ENCODE data around the gene TIPIN. TPM values are rescaled to one million over a fixed set of nuclear protein-coding genes. Genes with fewer than 3 reads are reported as not detected.
A peak's percentile ranks its signal among the peaks of the same experiment; 100 is the strongest.

Gene TIPIN
- total RNA-seq, 6 experiments from 2014 or later, result 7.8 to 15.7 (median 14.4) TPM

DNA sequence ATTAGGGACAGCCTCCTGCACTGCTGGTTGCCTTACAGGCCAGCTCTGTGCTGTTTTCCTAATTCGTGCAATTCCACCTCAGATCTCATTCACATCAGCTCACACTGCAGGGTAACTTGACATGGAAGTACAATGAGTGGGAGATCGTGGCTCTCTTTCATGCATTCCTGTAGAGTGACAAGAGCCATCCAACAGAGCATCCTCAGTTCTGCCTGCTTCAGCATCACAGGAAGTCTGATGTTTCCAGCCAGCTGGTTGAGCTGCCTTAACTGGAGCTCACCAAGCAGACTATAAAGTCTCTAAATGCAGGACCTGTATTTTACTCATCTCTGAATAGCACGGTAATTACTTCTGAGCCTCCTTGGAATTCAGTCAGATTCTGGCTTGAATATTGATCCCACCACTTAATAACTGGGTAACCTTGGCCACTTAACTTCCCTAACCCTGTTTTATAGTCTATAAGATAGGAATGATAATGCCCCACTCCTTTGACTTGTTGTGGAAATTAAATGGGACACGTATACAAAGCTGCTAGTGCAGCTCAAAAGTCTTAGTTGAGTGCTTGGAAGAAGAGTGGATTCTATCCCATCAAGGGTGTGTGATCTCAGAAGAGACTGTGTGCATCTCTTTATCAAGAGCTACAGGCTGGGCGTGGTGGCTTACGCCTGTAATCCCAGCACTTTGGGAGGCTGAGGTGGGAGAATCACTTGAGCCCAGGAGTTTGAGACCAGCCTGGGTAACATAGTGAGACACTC, 64.5 kb downstream of the TIPIN start:
- Mint-ChIP-seq H3K9me3 (no peaks in the 10 kb centered on the region), H3K27ac (peak overlapping the region; percentile 56; the same call in 1 of the 2 replicates), H3K27me3 (ENCODE audit: insufficient read depth) (no peaks in the 10 kb centered on the region), H3K36me3 (ENCODE audit: low read depth) (no peaks in the 10 kb centered on the region), H3K4me1 (ENCODE audit: low read depth) (peaks cover 44% of the 10 kb centered on the region), H3K4me3 (peak overlapping the region; percentile 82)
- DNase-seq, result no peak
- TF ChIP-seq, protein P1, sequence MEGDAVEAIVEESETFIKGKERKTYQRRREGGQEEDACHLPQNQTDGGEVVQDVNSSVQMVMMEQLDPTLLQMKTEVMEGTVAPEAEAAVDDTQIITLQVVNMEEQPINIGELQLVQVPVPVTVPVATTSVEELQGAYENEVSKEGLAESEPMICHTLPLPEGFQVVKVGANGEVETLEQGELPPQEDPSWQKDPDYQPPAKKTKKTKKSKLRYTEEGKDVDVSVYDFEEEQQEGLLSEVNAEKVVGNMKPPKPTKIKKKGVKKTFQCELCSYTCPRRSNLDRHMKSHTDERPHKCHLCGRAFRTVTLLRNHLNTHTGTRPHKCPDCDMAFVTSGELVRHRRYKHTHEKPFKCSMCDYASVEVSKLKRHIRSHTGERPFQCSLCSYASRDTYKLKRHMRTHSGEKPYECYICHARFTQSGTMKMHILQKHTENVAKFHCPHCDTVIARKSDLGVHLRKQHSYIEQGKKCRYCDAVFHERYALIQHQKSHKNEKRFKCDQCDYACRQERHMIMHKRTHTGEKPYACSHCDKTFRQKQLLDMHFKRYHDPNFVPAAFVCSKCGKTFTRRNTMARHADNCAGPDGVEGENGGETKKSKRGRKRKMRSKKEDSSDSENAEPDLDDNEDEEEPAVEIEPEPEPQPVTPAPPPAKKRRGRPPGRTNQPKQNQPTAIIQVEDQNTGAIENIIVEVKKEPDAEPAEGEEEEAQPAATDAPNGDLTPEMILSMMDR (IDR thresholded peaks at IDR 0.05), result no peak

DNA sequence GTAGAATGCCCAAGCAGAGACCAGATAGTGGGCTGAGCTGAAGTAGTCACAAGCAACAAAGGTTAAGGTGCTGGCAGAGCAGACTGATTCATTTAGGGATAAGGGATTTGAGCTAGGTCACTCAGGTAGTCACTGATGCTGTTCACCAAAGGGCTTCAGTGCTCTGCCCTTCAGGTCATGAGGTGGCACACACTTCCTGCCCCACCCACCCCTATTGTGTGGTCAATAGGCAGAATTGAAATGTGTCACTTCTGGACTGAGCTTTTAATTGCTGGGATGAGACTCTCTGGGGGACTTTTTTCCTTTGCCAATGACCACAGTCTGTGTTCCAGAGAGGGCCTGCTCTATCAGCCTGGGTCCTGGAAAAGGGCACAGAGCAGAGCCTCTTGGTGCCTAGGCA, 66.0 kb downstream of the TIPIN start:
- Mint-ChIP-seq H3K27ac (no peak overlapping the region), H3K9me3 (no peaks in the 10 kb centered on the region), H3K27me3 (ENCODE audit: insufficient read depth) (no peaks in the 10 kb centered on the region), H3K4me3 (no peak overlapping the region), H3K36me3 (ENCODE audit: low read depth) (no peaks in the 10 kb centered on the region), H3K4me1 (ENCODE audit: low read depth) (peaks cover 39% of the 10 kb centered on the region)
- no peak for DNase-seq
- TF ChIP-seq, protein P1 (IDR thresholded peaks at IDR 0.05), result no peak

DNA sequence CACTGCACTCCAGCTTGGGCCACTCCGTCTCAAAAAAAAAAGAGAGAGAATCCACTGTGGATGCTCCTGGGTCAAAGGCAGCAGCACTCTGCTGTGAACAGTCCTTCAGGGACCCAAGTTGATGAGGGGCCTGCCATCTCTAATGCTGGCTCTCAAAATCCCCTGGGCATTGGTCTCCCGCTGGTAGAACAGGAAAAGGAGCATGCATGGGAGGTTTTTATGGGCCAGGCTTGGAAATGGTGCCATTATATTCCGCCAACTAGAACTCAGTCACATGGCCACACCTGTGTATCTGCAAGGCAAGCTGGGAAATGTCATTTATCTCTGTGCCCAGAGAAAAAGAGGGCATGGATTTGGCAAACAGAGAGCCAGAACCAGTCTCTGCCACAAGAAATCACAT, 66.5 kb downstream of the TIPIN start:
- DNase-seq, result no peak
- TF ChIP-seq, protein P1 (IDR thresholded peaks at IDR 0.05), result no peak
- Mint-ChIP-seq H3K36me3 (ENCODE audit: low read depth) (no peaks in the 10 kb centered on the region), H3K9me3 (no peaks in the 10 kb centered on the region), H3K27me3 (ENCODE audit: insufficient read depth) (no peaks in the 10 kb centered on the region), H3K4me1 (ENCODE audit: low read depth) (peaks cover 34% of the 10 kb centered on the region), H3K27ac (no peak overlapping the region), H3K4me3 (no peak overlapping the region)

DNA sequence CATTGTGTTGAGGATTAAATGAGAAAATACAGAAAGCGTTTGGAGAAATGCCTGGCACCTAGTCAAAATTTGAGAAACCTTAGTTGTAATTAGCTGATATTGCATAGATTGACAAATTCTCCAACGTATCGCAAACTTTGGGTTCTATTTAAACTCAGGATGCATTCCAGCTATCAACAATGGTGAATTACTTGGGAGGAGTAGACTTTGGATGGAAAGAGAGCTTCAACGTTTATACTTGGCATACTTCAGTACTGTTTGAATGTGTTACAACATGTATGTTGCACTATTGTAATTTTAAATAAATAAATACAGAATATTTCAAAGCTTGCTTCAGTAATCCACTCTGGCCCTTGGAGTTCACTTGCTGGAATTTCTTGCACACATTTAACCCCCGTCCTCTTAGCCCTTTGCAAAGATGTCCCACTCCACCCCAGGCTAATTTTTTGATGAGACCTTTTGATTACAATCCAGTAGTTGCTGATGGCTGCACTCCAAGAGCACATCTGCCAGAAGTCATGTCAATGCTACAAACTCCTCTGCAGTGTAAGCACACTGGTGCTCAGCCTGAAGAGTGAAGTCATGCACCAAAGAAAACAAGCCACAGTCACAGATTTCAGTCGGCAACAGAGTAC, 67.8 kb downstream of the TIPIN start:
- Mint-ChIP-seq H3K4me3 (no peak overlapping the region), H3K4me1 (ENCODE audit: low read depth) (peaks cover 23% of the 10 kb centered on the region), H3K27me3 (ENCODE audit: insufficient read depth) (peaks cover 5% of the 10 kb centered on the region; the same call in 1 of the 2 replicates), H3K9me3 (no peaks in the 10 kb centered on the region), H3K36me3 (ENCODE audit: low read depth) (no peaks in the 10 kb centered on the region), H3K27ac (no peak overlapping the region)
- TF ChIP-seq, protein P1 (IDR thresholded peaks at IDR 0.05), result no peak
- no peak for DNase-seq

DNA sequence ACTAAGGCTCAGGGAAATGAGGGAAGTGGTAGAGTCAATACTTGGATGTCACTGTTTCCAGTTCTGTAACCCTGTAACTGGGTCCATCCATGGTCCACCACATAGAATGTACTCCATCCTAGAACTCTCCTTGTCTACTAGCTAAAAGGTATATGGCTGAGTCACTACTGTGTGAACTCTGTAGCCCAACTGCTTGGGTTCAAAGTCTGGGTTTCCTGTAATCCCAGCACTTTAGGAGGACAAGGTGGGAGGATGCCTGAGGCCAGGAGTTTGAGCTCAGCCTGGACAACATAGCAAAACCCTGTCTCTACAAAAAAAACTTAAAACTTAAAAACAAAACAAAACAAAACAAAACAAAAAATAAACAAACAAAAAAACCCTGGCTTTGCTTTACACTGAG, 68.4 kb downstream of the TIPIN start:
- H3K36me3 Mint-ChIP-seq (ENCODE audit: low read depth), result no peaks in the 10 kb centered on the region
- no peak overlapping the region for H3K27ac Mint-ChIP-seq
- H3K4me3 Mint-ChIP-seq, result no peak overlapping the region
- H3K9me3 Mint-ChIP-seq, result no peaks in the 10 kb centered on the region
- TF ChIP-seq, protein P1 (IDR thresholded peaks at IDR 0.05), result no peak
- H3K27me3 Mint-ChIP-seq (ENCODE audit: insufficient read depth), result peaks cover 5% of the 10 kb centered on the region; the same call in 1 of the 2 replicates
- no peak for DNase-seq
- peaks cover 23% of the 10 kb centered on the region for H3K4me1 Mint-ChIP-seq (ENCODE audit: low read depth)

Measured in HFFc6 (cell line).